ENCODE measurements around the gene MRPS27.
"Not testable (repeated sequence)": the region's sequence is repeated elsewhere in the genome, so short reads cannot be mapped to it uniquely, and the experiment has no call there.

MRPS27 gene

GRCh38 chr5:72197393-72197792 is 122.6 kb downstream of the MRPS27 start:
- no peak for DNase-seq

- no peak for DNase-seq
Measured at GRCh38 chr5:72195581-72195980, 124.5 kb downstream of the MRPS27 start.

- DNase-seq, result no peak
Measured at GRCh38 chr5:72194846-72195245, 125.2 kb downstream of the MRPS27 start.

- DNase-seq, result no peak
Measured at GRCh38 chr5:72191404-72191803, 128.6 kb downstream of the MRPS27 start.

- no peak for DNase-seq
Measured at GRCh38 chr5:72189146-72189545, 130.9 kb downstream of the MRPS27 start.

GRCh38 chr5:72188166-72188565 is 131.9 kb downstream of the MRPS27 start:
- no peak for DNase-seq

GRCh38 chr5:72187388-72188075 is 132.5 kb downstream of the MRPS27 start:
- no peak for DNase-seq

GRCh38 chr5:72185496-72186329 is 134.3 kb downstream of the MRPS27 start:
- DNase-seq, result peak; percentile 61

- DNase-seq, result no peak
Measured at GRCh38 chr5:72184408-72184807, 135.6 kb downstream of the MRPS27 start.

GRCh38 chr5:72183101-72183520 is 136.9 kb downstream of the MRPS27 start:
- DNase-seq, result peak; percentile 84

GRCh38 chr5:72182686-72183085 is 137.4 kb downstream of the MRPS27 start:
- DNase-seq, result no peak

- no peak for DNase-seq
Measured at GRCh38 chr5:72180925-72181324, 139.1 kb downstream of the MRPS27 start.

- peak; percentile 63 for DNase-seq
Measured at GRCh38 chr5:72179816-72180440, 140.1 kb downstream of the MRPS27 start.

GRCh38 chr5:72179028-72179815 is 140.8 kb downstream of the MRPS27 start:
- peak; percentile 83 for DNase-seq

- DNase-seq, result no peak
Measured at GRCh38 chr5:72177538-72177937, 142.5 kb downstream of the MRPS27 start.

GRCh38 chr5:72172786-72173185 is 147.3 kb downstream of the MRPS27 start:
- DNase-seq, result peak; percentile 58

- no peak for DNase-seq
Measured at GRCh38 chr5:72171667-72172066, 148.4 kb downstream of the MRPS27 start.

GRCh38 chr5:72171181-72171580 is 148.9 kb downstream of the MRPS27 start:
- not testable (repeated sequence) for DNase-seq

- no peak for DNase-seq
Measured at GRCh38 chr5:72170101-72170500, 149.9 kb downstream of the MRPS27 start.
